Spleen (tissue), 7 donors: ENCODE results near the gene RASSF1.
A peak's percentile ranks its signal among the peaks of the same experiment; 100 is the strongest.

Experiments used
- POLR2A ChIP-seq, 3 donors: fragments of 450-650 bp; IDR thresholded peaks; one replicate each; pipeline ENCODE4 v1.5.1; 2017; ENCODE audit warnings: antibody characterized with exemption in 3 of 3, mild to moderate bottlenecking in 1 of 3
- POLR2AphosphoS5 ChIP-seq, 3 donors: sonication (generic); formaldehyde crosslinking; IDR thresholded peaks; one replicate each; pipeline ENCODE4 v1.5.1; 2017; ENCODE audit warnings: antibody characterized with exemption in 3 of 3
- TF ChIP-seq, protein P1 (sequence below), 11 experiments: fragments of 200-600 bp in 7 of 11; fragments of 450-650 bp in 4 of 11; sonication (generic) in 4 of 11; IDR thresholded peaks in 8 of 11; conservative IDR thresholded peaks in 3 of 11; 1 replicate in 7 of 11; 2 replicates in 4 of 11; pipeline versions ENCODE4 v1.4.0 to v1.8.0; 2016 to 2021; ENCODE audit warnings: antibody characterized with exemption in 11 of 11, inconsistent platforms in 4 of 11, mild to moderate bottlenecking in 1 of 11
- donor health status: DM: no; HTN: no; CAD: no; lungs with moderate emphysema.
- donor health status: DM: no; HTN: no; CAD: no.
- donor health status: DM: no; HTN: no; CAD: no.

DNA sequence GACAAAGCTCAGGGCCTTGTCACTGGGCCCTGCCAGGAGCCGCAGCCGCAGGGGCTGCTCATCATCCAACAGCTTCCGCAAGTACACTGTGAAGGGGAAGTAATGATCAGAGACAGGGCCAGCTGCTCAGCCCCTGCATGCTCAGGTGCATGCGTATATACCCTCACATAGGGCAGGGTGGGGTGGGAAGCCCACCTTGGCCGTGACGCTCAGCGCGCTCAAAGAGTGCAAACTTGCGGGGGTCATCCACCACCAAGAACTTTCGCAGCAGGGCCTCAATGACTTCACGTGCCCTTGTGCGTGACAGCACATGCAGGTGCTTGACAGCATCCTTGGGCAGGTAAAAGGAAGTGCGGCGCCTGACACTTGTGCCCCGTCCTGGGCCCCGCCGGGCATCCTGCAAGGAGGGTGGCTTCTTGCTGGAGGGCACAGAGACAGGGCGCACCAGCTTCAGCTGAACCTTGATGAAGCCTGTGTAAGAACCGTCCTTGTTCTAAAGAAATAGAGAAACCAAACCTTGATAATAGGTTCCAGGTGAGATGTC lies 9.2 kb downstream of the RASSF1 start:
- TF ChIP-seq POLR2A (IDR thresholded peaks at IDR 0.05) = no peak
- TF ChIP-seq, protein P1, sequence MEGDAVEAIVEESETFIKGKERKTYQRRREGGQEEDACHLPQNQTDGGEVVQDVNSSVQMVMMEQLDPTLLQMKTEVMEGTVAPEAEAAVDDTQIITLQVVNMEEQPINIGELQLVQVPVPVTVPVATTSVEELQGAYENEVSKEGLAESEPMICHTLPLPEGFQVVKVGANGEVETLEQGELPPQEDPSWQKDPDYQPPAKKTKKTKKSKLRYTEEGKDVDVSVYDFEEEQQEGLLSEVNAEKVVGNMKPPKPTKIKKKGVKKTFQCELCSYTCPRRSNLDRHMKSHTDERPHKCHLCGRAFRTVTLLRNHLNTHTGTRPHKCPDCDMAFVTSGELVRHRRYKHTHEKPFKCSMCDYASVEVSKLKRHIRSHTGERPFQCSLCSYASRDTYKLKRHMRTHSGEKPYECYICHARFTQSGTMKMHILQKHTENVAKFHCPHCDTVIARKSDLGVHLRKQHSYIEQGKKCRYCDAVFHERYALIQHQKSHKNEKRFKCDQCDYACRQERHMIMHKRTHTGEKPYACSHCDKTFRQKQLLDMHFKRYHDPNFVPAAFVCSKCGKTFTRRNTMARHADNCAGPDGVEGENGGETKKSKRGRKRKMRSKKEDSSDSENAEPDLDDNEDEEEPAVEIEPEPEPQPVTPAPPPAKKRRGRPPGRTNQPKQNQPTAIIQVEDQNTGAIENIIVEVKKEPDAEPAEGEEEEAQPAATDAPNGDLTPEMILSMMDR (IDR thresholded peaks at IDR 0.05 in 8 of 11, conservative IDR thresholded peaks at IDR 0.05 in 3 of 11) = no peak
- peak in 2 of 3 donors; percentile 46 to 67 for TF ChIP-seq POLR2AphosphoS5 (IDR thresholded peaks at IDR 0.05)
